NCI-H69 (cell line): ENCODE results near the gene ERCC2.

Experiments used
- DNase-seq: peaks from one replicate; lab custom pipeline; 2025; lab: John Stamatoyannopoulos, UW

The ERCC2 gene

DNA sequence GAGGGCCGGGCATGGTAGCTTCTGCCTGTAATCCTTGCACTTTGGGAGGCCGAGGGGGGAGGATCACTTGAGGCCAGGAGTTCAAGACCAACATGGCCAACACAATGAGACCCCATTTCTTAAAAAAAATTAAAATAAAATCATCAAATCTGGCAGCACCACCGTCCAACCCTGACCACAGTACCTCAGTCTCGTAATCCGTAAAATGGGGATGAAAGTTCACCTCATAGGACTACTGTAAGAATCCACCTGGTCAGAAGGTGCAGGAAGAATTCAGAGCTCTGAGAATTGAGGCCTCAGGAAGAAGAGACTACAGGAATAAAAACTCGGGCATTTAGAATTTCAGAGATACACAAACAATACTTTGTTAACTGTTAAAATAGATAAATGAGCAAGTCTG lies 31.4 kb upstream of the ERCC2 start:
- no peak for DNase-seq

DNA sequence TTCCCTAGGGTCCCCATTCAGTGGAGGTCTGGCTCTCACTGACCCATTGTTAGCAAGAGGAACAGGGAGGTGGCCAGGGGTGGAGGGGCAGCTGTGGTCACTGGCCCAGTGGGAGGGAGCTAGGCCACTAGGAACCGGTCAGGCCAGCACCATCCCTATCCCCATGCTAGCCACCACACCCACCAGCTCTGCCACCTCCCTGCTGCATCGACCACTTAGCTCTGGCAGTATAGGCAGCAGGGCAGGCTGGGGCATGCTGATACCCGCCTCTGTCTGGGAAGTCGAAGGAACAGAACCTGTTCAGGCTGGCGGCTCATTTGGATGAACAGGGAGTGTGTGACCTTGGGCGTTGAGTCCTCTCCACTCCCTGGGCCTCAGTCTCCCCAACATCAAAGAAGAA lies 29.8 kb upstream of the ERCC2 start:
- DNase-seq = peak; percentile 45

DNA sequence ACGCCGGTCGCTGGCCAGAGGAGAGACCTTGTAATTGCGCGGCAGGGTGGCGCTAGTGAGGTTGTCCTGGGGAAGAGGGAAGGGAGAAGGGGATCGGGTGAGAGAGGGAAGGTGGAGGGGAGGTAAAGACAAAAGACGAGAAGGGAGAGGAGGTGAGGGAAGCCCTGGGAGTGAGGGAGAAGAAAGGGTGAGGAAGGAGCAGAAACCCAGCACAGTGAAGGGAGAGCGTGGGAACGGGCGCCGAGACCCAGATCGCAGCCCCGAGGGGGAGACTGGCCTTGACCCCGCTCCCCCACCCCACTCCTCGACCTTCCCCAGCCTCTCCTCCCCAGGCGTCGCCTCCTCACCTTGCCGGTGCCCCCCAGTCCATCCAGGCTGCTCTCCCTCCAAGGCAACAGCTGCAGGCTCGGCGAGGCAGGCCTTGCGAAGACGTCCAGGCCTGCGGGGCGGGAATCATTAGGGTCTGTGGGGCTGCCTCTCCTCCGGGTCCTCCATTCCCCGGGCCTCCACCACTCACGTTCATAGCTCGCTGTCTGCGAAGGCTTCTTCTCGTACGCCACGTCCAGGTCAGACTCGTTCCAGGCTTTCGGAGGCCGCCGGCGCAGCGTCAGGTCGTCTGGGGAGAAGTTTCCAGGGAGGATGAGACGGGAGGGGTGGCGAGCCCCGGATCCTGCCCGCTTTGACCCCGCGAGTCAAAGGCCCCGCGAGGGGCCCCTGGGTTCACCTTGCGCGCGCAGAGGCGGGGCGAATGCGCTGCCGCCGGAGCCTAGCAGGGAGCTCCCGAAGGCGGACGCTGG lies 25.6 kb upstream of the ERCC2 start:
- no peak for DNase-seq

DNA sequence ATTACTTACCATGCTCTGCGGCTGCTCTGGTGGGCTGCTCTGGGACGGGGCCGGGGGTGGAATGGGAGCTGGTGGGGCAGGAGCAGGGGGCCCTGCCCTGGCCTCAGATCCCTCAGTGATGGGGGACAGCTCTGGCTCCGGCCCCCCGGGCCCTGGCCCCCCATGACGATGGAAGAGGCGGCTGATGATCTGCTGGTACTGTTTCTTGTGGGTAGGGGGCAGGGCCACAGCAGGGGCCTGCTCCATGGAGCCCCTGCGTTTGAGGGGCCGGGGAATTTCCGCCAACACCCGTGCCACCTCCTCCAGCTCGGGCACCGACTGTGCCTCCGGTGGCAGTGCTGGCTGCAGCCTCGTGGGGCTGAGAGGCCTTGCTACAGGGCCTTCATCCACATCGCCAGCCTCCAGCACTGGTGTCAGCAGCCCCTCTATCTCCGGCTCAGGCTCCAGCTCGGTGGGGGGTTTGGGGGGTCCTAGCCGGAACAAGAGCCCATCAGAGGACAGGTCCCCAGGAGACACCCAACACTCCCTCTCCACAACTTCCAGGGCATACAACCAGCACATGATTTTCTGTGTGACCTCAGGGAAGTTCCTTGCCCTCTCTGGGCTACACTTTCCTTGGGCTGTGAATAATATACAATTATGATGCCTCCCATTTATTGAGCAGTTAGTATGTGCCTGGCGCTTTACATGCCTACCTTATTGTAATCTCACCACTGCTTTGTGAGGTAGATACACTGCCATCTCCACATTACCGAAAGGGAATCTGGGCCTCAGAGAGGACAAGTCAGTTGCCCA lies 21.7 kb upstream of the ERCC2 start:
- DNase-seq = no peak

DNA sequence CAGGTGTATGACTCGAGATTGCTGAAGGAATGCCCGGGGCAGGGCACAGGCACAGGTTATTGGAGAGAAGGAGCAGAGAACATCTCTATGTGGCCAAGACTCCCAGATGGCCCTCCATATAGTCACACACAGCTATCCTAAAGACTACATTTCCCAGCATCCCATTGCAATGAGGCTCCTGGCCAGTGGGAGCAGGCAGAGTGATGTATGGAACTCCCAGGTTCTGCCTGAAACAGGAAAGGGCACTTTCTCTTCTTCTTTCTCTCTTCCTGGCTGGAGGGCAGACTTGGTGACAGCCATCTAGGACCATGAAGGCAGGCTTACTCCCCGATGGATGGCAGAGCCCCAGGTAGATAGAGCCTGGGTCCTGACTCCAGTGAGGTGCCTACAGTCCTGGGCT lies 21.0 kb upstream of the ERCC2 start:
- peak; percentile 52 for DNase-seq

DNA sequence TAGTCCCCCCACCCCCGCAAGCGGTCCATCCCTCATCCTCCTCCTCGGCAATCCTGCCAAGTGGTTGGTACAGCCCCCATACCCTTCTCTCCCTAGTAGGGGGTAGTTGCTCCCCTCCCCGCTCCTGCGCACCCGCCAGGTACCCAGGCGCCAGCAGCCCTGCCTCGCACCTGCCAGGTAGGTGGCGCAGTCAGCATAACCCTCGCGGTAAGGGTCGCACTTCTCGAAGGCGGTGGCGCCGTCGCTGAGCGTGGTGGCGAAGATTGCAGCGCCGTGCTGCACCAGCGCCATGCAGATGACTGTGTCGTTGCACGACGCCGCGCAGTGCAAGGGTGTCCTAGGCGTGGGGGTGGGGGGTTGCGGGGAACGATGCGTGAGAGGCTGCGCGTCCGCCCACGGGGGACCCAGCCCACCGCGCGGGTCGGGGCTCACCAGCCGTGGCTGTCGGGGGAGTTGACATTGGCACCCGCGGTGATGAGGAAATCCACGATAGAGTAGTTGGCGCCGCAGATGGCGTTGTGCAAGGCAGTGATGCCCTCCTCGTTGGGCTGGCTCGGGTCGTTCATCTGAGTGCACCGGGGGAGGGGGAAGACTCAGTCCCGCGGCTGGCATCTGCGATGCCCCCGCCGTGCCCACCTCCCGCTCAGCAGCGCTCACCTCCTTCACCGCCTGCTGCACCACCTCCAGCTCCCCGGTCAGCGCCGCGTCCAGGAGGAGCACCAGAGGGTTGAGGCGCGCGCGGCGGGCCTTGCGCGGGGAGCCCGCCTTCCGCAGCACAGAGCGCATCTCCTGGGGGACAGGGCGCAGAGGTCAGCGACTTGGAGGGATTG lies 15.2 kb upstream of the ERCC2 start:
- peak; percentile 74 for DNase-seq

DNA sequence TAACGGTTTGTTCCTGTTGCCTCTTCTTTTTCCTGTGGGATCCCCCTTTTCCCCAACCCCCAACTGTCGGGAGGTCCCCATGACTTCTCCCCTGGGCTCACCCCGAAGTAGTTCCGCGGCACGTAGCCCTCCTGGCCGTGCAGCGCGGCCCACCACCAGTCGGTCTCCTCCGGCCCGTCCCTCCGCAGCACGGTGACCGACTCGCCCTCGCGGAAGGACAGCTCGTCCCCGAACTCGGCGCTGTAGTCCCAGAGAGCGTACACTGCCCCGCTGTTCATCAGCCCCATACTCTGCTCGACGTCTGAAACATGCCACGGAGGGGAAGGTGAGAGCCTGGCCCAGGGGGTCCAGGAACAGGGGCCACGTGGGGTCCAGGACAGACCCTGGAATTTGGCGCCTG lies 12.1 kb upstream of the ERCC2 start:
- no peak for DNase-seq

DNA sequence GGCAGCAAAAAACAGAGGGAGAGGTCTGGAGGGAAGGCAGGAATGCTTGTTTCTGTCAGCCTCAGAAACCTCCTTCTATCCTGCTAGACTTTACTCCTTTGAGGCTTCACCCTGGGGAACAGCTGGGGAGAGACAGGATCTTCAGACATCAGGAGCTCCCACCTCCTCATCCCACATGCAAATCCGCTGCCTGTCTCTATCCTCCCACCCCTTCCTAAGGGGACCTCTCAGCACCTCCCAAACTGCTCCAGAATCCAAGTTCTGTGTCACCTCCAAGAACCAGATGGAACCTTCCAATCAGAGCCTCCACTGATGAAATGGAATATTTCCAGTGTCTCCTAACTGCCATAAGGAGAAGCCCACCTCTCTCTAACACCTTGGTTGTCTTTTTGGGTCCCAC lies 9.7 kb upstream of the ERCC2 start:
- DNase-seq = no peak

DNA sequence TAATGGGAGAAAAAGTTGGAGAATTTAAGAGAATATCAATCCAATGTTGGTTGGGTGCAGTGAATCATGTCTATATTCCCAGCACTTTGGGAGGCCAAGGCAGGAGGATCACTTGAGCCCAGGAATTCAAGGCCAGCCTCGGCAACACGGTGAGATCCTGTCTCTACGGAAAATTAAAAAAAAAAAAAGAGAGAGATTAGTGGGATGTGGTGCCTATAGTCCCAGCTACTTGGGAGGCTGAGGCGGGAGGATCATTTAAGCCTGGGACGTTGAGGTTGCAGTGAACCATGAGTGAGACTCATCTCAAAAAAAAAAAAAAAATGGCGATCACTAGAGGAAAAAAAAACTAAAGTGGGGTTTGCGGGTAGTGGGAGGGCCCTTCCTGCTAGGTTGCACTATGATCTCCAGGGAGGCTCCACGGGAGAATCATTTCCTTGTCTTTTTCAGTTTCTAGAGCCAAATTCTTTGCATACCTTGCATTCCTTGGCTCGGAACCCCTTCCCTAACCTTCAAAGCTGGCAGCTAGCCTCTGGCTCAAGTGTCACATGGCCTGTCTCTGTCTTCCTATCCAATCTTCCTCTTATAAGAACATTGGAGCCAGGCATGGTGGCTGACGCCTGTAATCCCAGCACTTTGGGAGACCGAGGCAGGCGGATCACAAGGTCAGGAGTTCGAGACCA lies 5.8 kb upstream of the ERCC2 start:
- DNase-seq = no peak

DNA sequence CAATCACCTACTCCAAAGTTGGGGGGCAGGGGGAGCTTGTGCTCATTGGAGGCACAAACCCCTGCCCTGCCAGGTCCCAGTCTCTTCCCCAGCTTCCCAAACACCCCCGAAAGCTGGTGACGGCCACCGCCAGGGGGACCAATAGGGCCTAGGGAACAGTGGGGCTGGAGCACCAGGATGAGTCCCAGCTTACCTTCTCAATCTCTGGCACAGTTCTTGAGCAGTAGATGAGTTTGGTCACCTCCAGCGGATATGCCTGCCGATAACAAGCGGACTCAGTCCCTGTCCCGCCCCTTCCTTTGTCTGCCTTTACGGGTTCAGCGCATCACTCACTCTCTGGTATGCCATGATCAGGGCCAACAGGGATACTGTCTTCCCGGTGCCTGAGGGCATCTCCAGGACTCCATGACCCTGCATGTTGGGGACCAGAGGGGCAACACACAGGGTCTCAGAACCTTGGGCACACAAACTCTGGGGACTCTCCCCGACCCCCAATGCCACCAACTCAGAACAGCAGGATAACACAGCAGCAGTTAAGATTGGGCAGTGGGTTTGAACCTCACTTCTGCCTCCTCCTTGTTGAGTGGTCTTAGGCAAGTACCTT lies 1.5 kb downstream of the ERCC2 start:
- peak; percentile 17 for DNase-seq

DNA sequence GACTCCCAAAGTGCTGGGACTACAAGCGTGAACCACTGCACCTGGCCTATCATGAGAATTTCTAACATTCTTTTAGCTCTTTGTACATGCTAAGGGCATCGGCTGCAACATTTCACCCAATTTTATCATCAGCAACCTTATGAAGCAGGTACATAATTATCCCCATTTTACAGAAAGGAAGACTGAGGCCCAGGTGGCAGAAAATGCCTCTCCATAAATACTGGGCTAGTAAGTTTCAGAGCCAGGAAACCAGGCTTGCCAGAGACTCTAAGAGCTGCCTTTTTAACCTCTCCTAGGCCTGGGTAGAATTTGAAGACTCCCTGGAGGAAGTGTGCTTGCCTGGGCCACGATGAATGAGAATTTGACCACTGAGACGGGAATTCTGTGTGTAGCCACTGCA lies 2.2 kb downstream of the ERCC2 start:
- no peak for DNase-seq

DNA sequence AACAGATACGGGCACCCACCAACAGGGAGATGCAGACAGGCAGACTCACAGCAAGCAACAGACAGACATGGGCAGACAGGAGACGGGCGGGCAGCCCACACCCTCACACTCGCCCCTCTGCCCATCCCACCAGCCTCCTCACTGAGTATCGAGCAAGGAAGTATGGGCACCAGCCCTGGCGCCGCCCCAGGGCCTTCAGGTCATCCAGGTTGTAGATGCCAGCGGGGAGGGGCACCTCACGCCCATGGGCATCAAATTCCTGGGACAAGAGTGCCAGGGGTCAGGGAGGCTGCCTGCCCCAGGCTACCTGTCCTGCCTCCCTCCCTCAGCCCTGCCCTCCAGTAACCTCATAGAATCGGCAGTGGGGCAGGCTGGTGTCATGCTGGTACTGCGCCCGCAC lies 5.7 kb downstream of the ERCC2 start:
- DNase-seq = no peak

DNA sequence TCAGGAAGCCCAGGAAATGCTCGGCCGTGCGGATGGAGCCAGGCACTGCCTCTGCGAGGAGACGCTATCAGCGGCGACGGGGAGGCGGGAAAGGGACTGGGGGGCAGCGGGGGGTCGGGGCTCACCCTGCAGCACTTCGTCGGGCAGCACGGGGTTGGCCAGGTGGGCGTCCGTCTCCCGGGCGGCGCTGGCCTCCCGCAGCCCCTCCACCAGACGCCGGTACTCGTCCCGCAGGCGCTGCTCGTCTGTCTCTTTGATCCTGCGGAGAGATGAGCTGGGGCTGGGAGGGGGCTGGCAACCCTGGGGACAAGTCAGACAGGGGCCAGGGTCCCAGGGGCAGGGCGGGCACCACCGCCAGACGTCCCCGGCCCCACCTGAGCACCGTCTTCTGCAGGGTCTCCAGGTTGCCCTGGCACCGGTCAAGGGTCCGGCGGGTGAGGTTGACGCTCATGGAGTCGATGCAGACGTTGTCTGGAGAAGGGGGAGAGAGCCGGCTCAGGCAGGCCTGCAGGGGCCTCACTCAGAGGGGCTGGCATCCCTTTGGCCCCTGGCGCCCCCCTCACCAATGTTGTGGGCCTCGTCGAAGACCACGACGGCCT lies 6.4 kb downstream of the ERCC2 start:
- no peak for DNase-seq

DNA sequence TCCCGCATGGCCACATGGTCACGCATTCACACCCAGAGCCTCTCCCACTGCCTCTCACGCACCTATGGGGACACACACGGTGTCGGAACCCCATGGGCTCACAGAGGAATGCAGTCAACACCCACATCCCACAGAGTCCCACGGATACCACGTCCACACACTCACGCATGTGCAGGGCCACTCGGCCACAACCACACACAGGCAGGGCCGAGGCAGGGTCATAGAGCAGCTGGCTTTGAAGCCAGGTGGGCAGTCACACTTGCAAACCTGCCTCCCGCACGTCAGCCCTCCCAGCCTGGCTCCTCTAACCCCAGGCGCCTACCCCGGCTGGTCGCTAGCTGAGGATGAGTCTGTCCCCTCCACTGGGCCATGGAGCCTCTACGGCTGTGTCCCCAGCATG lies 8.1 kb downstream of the ERCC2 start:
- DNase-seq = no peak

DNA sequence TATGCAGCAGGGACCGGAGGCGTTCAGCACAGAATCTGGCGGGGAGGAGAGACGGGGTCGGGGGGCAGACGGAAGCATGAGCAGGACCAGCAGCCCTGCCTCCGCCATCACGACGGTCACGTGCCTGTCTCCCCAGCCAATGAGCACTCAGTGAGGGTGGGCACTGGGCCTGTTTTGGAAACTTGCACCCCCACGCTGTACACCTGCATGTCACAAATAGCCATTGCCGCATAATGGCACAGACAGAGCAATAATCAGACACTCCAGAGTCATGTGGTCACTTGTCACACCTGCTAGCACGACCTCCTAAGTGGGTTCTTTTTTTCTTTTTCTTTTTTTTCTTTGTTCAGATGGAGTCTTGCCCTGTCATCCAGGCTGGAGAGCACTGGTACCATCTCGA lies 8.8 kb downstream of the ERCC2 start:
- DNase-seq = no peak

DNA sequence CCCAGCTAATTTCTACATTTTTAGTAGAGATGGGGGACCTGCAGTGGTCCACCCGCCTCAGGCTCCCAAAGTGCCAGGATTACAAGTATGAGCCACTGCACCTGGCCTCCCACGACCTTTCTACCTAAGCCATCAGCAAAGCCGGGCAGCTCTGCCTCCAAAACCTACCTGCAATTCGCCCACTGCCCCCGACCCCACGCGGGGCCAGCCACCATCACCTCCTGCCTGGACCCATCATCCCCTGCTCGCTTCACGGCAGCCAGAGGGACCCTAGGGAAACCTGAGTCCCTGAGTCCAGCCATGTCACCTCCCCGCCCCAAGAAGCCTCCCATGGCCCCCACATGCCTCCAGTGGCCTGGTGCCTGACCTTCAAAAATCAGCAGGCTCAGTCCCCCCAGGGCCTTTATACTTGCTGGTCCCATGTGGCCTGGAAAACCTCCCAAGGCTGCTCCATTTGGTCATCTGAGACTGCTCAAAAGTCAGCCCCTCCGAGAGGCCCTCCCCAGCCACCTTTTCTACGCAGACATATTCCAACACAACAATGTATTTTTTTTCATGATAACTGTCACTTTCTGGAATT lies 12.1 kb downstream of the ERCC2 start:
- no peak for DNase-seq

DNA sequence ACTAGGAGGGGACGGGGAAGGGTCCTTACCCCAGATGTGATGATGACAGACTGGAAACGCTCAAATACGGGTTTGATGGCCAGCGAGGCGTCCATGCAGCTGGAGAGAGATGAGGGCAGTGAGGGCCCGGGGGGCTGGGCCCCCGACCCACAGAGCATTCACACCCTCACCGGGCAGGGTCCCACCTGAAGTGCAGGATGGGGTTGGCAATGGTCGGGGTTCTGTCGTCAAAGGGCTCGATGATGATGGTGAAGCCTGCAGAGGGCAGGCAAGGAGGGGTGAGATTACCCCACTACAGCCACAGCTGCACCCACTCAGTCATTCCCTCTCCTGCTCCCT lies 13.0 kb downstream of the ERCC2 start:
- DNase-seq = no peak

DNA sequence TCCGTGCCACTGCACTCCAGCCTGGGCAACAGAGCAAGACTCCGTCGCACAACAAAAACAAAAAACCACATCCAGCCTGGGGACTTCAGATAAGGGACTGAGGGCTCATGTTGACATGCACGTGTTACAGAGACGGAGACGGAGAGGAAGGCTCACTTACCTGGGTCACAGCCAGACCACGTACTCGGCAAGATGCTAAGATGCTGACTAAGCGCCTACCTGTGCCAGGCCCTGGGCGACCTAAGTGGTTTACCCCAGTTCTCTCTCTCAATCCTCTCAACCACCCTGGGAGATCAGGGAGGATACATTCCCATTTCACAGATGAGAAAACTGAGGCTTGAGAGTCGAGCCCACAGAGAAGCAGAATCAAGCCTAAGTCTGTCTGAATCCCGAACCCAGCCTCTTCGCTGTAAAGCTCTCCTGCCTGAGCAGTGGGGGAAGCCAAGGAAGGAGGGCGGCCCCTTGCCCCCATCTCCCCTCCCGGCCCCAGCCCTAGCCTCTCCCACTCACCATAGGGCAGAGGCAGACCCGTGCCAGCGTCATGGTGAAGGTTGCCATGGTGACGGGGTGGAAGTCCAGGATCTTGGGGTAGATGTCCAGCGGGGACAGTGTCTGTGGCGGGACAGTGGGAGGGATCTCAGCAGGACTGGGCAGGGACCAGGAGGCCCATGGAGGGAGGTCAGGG lies 13.5 kb downstream of the ERCC2 start:
- no peak for DNase-seq

DNA sequence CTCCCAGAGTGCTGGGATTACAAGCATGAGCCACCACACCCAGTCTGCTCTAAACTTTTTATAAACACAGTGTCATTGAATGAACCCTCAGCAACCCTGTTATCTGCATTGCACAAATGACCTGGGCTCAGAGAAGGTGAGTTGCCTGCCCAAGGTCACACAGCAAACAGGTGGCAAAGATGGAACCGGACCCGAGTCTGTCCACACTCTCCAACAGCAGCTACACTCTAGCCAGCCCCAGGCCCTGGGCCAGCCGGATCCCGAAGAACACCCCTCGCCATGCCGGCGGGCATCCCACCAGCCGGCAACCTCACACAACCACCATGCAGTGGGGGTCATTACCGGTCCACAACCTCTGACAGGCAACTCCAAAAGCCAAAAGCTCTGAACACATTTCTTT lies 14.5 kb downstream of the ERCC2 start:
- DNase-seq = no peak

DNA sequence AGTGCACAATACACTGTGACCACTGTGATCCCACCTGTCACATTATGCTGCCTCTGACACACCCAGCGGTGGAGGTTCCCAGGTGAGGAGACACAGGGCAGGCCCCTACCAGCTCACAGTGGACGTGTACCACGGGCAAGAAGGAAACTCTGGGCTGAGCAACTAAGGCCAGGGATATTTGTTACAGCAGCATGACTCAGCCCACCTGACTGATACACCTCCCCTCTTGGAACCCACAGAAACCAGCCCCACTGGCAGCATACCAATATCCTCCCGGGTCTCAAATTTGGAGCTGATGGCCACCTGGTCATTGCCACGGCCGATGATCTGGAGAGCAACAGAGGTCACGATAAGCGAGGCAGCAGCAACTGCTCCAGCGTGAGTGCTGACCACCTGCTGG lies 15.0 kb downstream of the ERCC2 start:
- no peak for DNase-seq
